Type B pancreatic cell (in vitro differentiated cells): Measurements from ENCODE around the gene TUBE1. TPM values are rescaled to one million over a fixed set of nuclear protein-coding genes. Genes with fewer than 3 reads are reported as not detected.

ENCODE experiments used
- DNase-seq: peaks from one replicate; pipeline ENCODE4 v3.0.0; 2021; ENCODE audit warnings: mixed read lengths; ENCODE audit not compliant: unreplicated experiment; ENCODE audit errors: extremely low spot score
- H3K27ac Mint-ChIP-seq: 2 replicates; pipeline ENCODE4 v1.8.0; 2021; ENCODE audit warnings: mild to moderate bottlenecking, mixed read lengths
- H3K27me3 Mint-ChIP-seq: 2 replicates; pipeline ENCODE4 v1.8.0; 2021; ENCODE audit warnings: mixed read lengths
- H3K36me3 Mint-ChIP-seq: 2 replicates; pipeline ENCODE4 v1.8.0; 2021; ENCODE audit warnings: mixed read lengths
- H3K4me1 Mint-ChIP-seq: one replicate; pipeline ENCODE4 v1.8.0; 2021; ENCODE audit warnings: mixed read lengths; ENCODE audit not compliant: unreplicated experiment
- H3K4me3 Mint-ChIP-seq: 2 replicates; pipeline ENCODE4 v1.8.0; 2021; ENCODE audit warnings: mild to moderate bottlenecking, mixed read lengths
- H3K9me3 Mint-ChIP-seq: 2 replicates; pipeline ENCODE4 v1.8.0; 2021; ENCODE audit warnings: mixed read lengths
- total RNA-seq: library from RNA; stranded (reverse); gene quantifications from 2 replicates; pipeline ENCODE4 v1.2.1, GENCODE V29; 2021; ENCODE audit warnings: low replicate concordance
- TF ChIP-seq, protein P1 (sequence below): fragments of 200-600 bp; sonication (generic); conservative IDR thresholded peaks from 2 replicates; pipeline ENCODE4 v1.5.0; 2021; ENCODE audit warnings: antibody characterized with exemption, mild to moderate bottlenecking

TUBE1 gene
- total RNA-seq, 1 donor from 2014 or later = 28.7 TPM

DNA sequence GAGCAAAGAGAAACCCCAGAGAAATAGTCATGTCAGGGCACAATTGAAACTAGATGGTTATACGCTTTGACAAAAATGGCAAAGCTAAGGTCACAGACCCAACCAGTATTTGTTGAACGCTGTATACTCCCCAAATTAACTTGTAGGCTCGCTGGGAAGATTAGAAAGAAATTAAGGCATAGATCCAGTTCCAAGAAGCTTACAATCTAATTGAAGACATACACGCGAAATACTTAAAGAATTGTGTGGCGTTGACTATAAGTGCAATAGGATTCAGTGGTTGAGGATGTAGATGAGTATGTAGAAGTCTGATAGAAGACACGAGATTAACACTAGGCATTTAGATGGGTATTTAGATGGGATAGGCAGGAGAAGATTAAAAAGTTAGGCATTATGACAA lies 634 bp upstream of the TUBE1 start:
- TF ChIP-seq, protein P1, sequence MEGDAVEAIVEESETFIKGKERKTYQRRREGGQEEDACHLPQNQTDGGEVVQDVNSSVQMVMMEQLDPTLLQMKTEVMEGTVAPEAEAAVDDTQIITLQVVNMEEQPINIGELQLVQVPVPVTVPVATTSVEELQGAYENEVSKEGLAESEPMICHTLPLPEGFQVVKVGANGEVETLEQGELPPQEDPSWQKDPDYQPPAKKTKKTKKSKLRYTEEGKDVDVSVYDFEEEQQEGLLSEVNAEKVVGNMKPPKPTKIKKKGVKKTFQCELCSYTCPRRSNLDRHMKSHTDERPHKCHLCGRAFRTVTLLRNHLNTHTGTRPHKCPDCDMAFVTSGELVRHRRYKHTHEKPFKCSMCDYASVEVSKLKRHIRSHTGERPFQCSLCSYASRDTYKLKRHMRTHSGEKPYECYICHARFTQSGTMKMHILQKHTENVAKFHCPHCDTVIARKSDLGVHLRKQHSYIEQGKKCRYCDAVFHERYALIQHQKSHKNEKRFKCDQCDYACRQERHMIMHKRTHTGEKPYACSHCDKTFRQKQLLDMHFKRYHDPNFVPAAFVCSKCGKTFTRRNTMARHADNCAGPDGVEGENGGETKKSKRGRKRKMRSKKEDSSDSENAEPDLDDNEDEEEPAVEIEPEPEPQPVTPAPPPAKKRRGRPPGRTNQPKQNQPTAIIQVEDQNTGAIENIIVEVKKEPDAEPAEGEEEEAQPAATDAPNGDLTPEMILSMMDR = no peak
- H3K27me3 Mint-ChIP-seq = no peaks in the 10 kb centered on the region
- peaks cover 6% of the 10 kb centered on the region for H3K36me3 Mint-ChIP-seq
- H3K4me3 Mint-ChIP-seq = no peak overlapping the region
- no peak overlapping the region for H3K27ac Mint-ChIP-seq
- no peaks in the 10 kb centered on the region for H3K9me3 Mint-ChIP-seq
- DNase-seq = no peak
- H3K4me1 Mint-ChIP-seq = peaks cover 8% of the 10 kb centered on the region

DNA sequence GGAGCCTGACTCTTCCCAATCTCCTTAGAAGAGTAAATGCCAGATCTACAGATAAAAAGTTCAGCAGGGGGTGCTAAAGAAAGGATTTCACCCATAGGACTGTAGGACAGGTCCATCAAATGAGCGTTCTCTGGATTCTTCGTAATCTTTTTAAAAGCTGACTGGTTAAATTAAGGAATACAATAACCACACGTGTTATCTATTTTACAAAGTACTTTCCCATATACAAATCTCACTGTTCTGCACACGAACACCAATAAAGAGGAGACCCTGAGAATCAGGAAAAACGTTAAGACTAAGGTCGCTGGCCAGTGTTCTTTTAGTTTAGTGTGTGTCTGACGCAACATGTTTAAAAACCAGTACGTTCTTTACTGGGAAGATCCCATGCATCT lies 542 bp downstream of the TUBE1 start:
- Mint-ChIP-seq H3K4me3 (no peak overlapping the region), H3K4me1 (peaks cover 10% of the 10 kb centered on the region), H3K36me3 (peaks cover 6% of the 10 kb centered on the region), H3K27me3 (no peaks in the 10 kb centered on the region), H3K27ac (no peak overlapping the region), H3K9me3 (no peaks in the 10 kb centered on the region)
- DNase-seq = no peak
- TF ChIP-seq, protein P1 = peak; percentile 44

DNA sequence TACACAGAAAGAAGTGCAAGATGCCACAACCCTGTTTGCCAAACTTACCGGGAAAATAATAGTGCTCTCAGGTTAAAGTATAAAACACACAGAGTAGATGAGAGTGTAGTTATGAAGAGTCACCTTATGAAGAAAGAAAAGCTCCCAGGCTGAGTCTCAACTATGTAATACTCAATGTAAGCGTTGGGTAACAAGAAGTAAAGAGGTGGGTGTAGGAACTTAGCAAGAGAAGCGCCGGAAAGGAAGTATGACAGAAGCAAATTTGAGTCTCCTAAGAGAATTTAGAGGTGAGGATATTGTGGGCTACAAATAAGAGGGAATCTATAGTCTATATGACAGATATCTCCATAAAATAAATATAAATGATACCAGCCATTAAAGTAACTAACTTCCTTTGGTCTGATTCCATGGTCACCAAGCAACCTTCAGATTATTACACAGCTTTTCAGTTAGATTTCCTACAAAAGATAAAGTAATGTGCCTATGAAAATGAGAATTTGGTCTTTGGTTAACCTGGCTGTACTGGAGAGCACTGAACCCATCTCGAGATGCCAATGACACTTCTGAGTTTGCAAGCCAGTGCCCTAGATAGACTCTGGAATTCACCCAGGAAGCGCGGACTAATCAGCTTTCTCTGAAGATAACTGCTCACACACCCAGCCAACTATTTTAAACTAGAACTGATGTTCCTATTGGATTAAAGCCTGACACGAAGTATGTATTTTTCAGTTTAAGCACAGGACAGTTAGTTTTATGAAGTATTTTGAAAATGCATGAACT lies 1.8 kb downstream of the TUBE1 start:
- H3K27ac Mint-ChIP-seq = no peak overlapping the region
- no peak for DNase-seq
- H3K27me3 Mint-ChIP-seq = no peaks in the 10 kb centered on the region
- H3K36me3 Mint-ChIP-seq = peaks cover 10% of the 10 kb centered on the region
- TF ChIP-seq, protein P1 = no peak
- H3K4me1 Mint-ChIP-seq = peaks cover 14% of the 10 kb centered on the region
- peak overlapping the region; percentile 74 for H3K4me3 Mint-ChIP-seq
- no peaks in the 10 kb centered on the region for H3K9me3 Mint-ChIP-seq

DNA sequence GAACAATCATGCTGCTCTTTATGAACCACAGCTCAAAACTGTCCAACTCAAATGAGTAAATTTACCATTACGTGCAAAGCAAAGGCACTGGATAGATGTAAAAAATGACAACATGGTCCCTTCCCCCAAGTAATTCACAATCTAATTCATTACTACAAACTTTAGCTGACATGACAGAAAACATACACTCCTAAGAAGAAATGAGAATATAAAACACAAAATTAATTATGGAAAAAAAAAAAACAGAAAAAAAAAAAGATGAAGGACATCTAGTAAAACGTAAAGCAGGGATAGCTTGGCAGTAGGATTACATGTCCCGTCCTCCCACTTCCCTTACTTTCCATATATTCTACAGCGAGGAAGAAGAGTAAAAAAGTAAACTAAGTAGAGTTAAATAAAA lies 5.7 kb downstream of the TUBE1 start:
- no peak overlapping the region for H3K4me3 Mint-ChIP-seq
- H3K4me1 Mint-ChIP-seq = peaks cover 14% of the 10 kb centered on the region
- TF ChIP-seq, protein P1 = no peak
- DNase-seq = no peak
- H3K36me3 Mint-ChIP-seq = peaks cover 10% of the 10 kb centered on the region
- H3K27me3 Mint-ChIP-seq = no peaks in the 10 kb centered on the region
- H3K9me3 Mint-ChIP-seq = no peaks in the 10 kb centered on the region
- no peak overlapping the region for H3K27ac Mint-ChIP-seq

DNA sequence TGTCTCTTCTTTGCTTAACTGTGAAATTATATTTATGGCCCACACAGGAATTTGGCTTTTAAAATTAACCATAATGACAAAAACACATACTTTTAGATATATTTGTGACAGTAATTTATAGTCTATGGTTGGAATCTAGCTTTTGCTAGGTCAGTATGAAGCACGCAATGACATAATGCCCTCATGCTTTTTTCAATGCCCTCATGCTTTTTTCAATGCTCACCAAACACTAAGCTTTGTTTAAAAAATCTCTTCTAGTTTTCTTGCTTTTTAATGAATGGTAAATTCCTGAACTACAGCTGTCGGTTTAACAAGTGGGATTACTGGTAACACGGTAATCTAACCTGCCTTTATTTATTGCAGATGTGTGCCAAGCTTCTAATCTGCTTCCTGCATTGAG lies 20.7 kb downstream of the TUBE1 start:
- H3K4me3 Mint-ChIP-seq = no peak overlapping the region
- peaks cover 1% of the 10 kb centered on the region for H3K36me3 Mint-ChIP-seq
- DNase-seq = no peak
- no peak overlapping the region for H3K27ac Mint-ChIP-seq
- no peaks in the 10 kb centered on the region for H3K9me3 Mint-ChIP-seq
- H3K4me1 Mint-ChIP-seq = no peaks in the 10 kb centered on the region
- TF ChIP-seq, protein P1 = no peak
- no peaks in the 10 kb centered on the region for H3K27me3 Mint-ChIP-seq
